WTC11 (cell line): ENCODE data around the gene KRT82. TPM values are rescaled to one million over a fixed set of nuclear protein-coding genes. Genes with fewer than 3 reads are reported as not detected.

Experiments
- ATAC-seq: fragments of 200-7000 bp; cut with Tn5 transposase; 2 replicates; pipeline ENCODE4 v1.10.0; 2021; ENCODE audit warnings: mild to moderate bottlenecking, moderate library complexity
- CTCF ChIA-PET: fragments of 300-600 bp; sonication (Branson Sonifier 250); formaldehyde crosslinking; loops from one replicate; lab custom pipeline; 2021; ENCODE audit warnings: antibody characterized with exemption; lab: Charles Lee
- POLR2A ChIA-PET: fragments of 350-600 bp; sonication (Branson Sonifier 250); formaldehyde crosslinking; loops from one replicate; lab custom pipeline; 2021; ENCODE audit warnings: antibody characterized with exemption; lab: Charles Lee
- DNase-seq: peaks from one replicate; pipeline ENCODE4 v3.0.0; 2021; ENCODE audit warnings: low spot score
- H3K27ac Mint-ChIP-seq: 2 replicates; pipeline ENCODE4 v1.8.0; 2021; ENCODE audit warnings: mixed read lengths
- H3K27me3 Mint-ChIP-seq: 2 replicates; pipeline ENCODE4 v1.8.0; 2021; ENCODE audit warnings: low read depth, mild to moderate bottlenecking, moderate library complexity, mixed read lengths
- H3K36me3 Mint-ChIP-seq: 2 replicates; pipeline ENCODE4 v1.8.0; 2021; ENCODE audit warnings: mixed read lengths
- H3K4me1 Mint-ChIP-seq: 2 replicates; pipeline ENCODE4 v1.8.0; 2022; ENCODE audit warnings: mixed read lengths
- H3K4me3 Mint-ChIP-seq: 2 replicates; pipeline ENCODE4 v1.8.0; 2021; ENCODE audit warnings: mild to moderate bottlenecking, moderate library complexity, mixed read lengths
- H3K9me3 Mint-ChIP-seq: 2 replicates; pipeline ENCODE4 v1.8.0; 2021; ENCODE audit warnings: mixed read lengths
- ARID4B ChIP-seq: sonication (generic); formaldehyde crosslinking; IDR thresholded peaks from 2 replicates; pipeline ENCODE4 v1.8.0; 2023; ENCODE audit warnings: missing genetic modification reagents, mild to moderate bottlenecking, borderline replicate concordance
- ATF1 ChIP-seq: sonication (generic); formaldehyde crosslinking; IDR thresholded peaks from 2 replicates; pipeline ENCODE4 v1.8.1; 2023; ENCODE audit warnings: mild to moderate bottlenecking, moderate library complexity, missing genetic modification reagents
- CREM ChIP-seq: sonication (generic); formaldehyde crosslinking; IDR thresholded peaks from 2 replicates; pipeline ENCODE4 v1.8.1; 2022; ENCODE audit warnings: mild to moderate bottlenecking, missing genetic modification reagents, moderate library complexity
- ELF4 ChIP-seq: sonication (generic); formaldehyde crosslinking; IDR thresholded peaks from 2 replicates; pipeline ENCODE4 v1.8.1; 2022; ENCODE audit warnings: low read depth, mild to moderate bottlenecking, moderate library complexity, missing genetic modification reagents
- EMX1 ChIP-seq: fragments of 250-450 bp; sonication (Bioruptor Pico); IDR thresholded peaks from 2 replicates; pipeline ENCODE4 v1.8.0; 2021; ENCODE audit warnings: mild to moderate bottlenecking
- ESRRA ChIP-seq: sonication (generic); formaldehyde crosslinking; IDR thresholded peaks from 2 replicates; pipeline ENCODE4 v1.8.1; 2022; ENCODE audit warnings: mild to moderate bottlenecking, missing genetic modification reagents, borderline replicate concordance
- FOXK1 ChIP-seq: sonication (generic); formaldehyde crosslinking; IDR thresholded peaks from 2 replicates; pipeline ENCODE4 v1.8.0; 2022; ENCODE audit warnings: mild to moderate bottlenecking, moderate library complexity, missing genetic modification reagents
- GABPB1 ChIP-seq: sonication (generic); formaldehyde crosslinking; IDR thresholded peaks from 2 replicates; pipeline ENCODE4 v1.8.1; 2023; ENCODE audit warnings: mild to moderate bottlenecking, missing genetic modification reagents
- HMGA2 ChIP-seq: fragments of 250-450 bp; sonication (Bioruptor Pico); IDR thresholded peaks from 2 replicates; pipeline ENCODE4 v1.4.0; 2021; ENCODE audit warnings: mild to moderate bottlenecking, moderate library complexity
- JUN ChIP-seq: sonication (generic); formaldehyde crosslinking; IDR thresholded peaks from 2 replicates; pipeline ENCODE4 v1.8.0; 2023; ENCODE audit warnings: mild to moderate bottlenecking, missing genetic modification reagents
- NR1H2 ChIP-seq: sonication (generic); formaldehyde crosslinking; IDR thresholded peaks from 2 replicates; pipeline ENCODE4 v1.9.0; 2021; ENCODE audit warnings: mild to moderate bottlenecking, moderate library complexity, missing genetic modification reagents
- SMAD4 ChIP-seq: sonication (generic); formaldehyde crosslinking; IDR thresholded peaks from 2 replicates; pipeline ENCODE4 v1.8.0; 2022; ENCODE audit warnings: mild to moderate bottlenecking, missing genetic modification reagents
- SOX15 ChIP-seq: fragments of 250-450 bp; sonication (Bioruptor Pico); IDR thresholded peaks from 2 replicates; pipeline ENCODE4 v1.9.0; 2021; ENCODE audit warnings: mild to moderate bottlenecking
- ZNF121 ChIP-seq: sonication (generic); formaldehyde crosslinking; IDR thresholded peaks from 2 replicates; pipeline ENCODE4 v1.8.0; 2023; ENCODE audit warnings: missing genetic modification reagents
- ZNF416 ChIP-seq: fragments of 250-450 bp; sonication (Bioruptor Pico); IDR thresholded peaks from 2 replicates; pipeline ENCODE4 v1.9.0; 2021; ENCODE audit warnings: mild to moderate bottlenecking, inconsistent platforms
- ZNF512 ChIP-seq: sonication (generic); formaldehyde crosslinking; IDR thresholded peaks from 2 replicates; pipeline ENCODE4 v1.8.1; 2022; ENCODE audit warnings: missing genetic modification reagents, borderline replicate concordance
- total RNA-seq: library from RNA; stranded (reverse); gene quantifications from 3 replicates; pipeline ENCODE4 v1.2.3, GENCODE V29; 2021
- TF ChIP-seq, protein P1 (sequence below): sonication (generic); formaldehyde crosslinking; IDR thresholded peaks from 2 replicates; pipeline ENCODE4 v1.8.0; 2022; ENCODE audit warnings: mild to moderate bottlenecking, missing genetic modification reagents
- TF ChIP-seq, protein P2 (sequence below): sonication (generic); formaldehyde crosslinking; conservative IDR thresholded peaks from 2 replicates; pipeline ENCODE4 v1.8.1; 2022; ENCODE audit warnings: mild to moderate bottlenecking, missing genetic modification reagents
- TF ChIP-seq, protein P3 (sequence below): sonication (generic); formaldehyde crosslinking; IDR thresholded peaks from 2 replicates; pipeline ENCODE4 v1.8.1; 2022; ENCODE audit warnings: low read depth, missing genetic modification reagents, borderline replicate concordance
- TF ChIP-seq, protein P4 (sequence below): sonication (generic); formaldehyde crosslinking; IDR thresholded peaks from 2 replicates; pipeline ENCODE4 v1.8.0; 2022; ENCODE audit warnings: missing genetic modification reagents
- TF ChIP-seq, protein P5 (sequence below): fragments of 250-450 bp; sonication (Bioruptor Pico); IDR thresholded peaks from 2 replicates; pipeline ENCODE4 v1.9.0; 2021; ENCODE audit warnings: moderate library complexity, mild to moderate bottlenecking, inconsistent platforms, borderline replicate concordance

The KRT82 gene
- total RNA-seq, 1 experiment from 2014 or later = not detected

DNA sequence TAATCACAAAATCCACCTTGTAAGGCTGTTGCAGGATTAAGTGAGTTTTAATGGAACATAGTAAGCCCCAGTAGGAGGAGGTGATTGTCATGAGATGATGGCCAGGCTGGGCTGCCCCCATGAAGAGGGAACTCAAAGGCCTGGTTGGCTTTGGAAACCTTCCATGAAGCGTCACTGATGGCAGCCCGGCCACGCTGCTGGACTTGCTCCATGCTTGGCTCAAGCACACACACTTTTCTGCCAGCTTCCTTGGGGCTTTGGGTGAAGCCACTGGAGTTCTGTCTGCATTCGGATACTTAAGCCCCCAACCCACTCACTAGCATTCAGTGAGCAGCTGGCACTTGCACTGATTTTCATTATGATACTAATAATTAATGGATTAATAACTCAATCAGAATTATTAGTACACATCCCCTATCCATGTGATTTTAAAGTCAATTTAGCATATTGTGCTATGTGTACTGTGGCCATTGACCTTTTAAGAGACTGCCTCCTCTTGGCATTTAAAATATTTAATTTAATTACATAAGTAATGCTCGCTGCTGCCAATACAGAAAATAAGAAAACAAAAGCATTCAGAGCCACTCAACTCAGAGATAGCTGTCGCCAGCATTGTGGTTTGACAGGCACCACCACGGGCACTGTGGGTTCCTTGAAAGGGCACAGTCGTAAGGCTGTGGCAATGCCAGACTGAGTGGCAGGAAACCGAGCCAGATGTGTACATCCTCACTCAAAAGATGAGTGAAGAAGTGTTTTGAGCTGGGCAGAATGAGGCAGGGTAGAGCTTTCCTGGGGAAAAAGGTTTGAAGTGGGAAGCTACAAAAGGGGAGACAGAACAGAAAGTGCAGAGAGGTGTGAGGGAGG, 54.7 kb downstream of the KRT82 start:
- Mint-ChIP-seq H3K4me3 (no peak overlapping the region), H3K4me1 (0 out of 2 replicates have a peak, but pooled peaks cover 3% of the 10 kb centered on the region), H3K27ac (no peak overlapping the region), H3K36me3 (no peaks in the 10 kb centered on the region), H3K9me3 (no peaks in the 10 kb centered on the region), H3K27me3 (no peaks in the 10 kb centered on the region)
- TF ChIP-seq HMGA2 (CRISPR knock-in tag) (no peak), ZNF512 (CRISPR knock-in tag) (no peak), GABPB1 (CRISPR knock-in tag) (no peak), EMX1 (no peak), ATF1 (CRISPR knock-in tag) (no peak), SOX15 (CRISPR knock-in tag) (no peak), CREM (CRISPR knock-in tag) (no peak), JUN (no peak)
- TF ChIP-seq, protein P1, sequence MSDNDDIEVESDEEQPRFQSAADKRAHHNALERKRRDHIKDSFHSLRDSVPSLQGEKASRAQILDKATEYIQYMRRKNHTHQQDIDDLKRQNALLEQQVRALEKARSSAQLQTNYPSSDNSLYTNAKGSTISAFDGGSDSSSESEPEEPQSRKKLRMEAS (CRISPR knock-in tag) = no peak
- TF ChIP-seq, protein P2, sequence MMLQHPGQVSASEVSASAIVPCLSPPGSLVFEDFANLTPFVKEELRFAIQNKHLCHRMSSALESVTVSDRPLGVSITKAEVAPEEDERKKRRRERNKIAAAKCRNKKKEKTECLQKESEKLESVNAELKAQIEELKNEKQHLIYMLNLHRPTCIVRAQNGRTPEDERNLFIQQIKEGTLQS (CRISPR knock-in tag) = no peak
- DNase-seq = no peak
- ChIA-PET CTCF (interaction anchor here (0.5 to 2.2 kb wide), 12 partner anchors 10 to 514 kb away, joined by 3 to 8 read pairs (median 5); no protein-coding TSS in a partner anchor), POLR2A (no interaction called here)
- no peak for ATAC-seq

GRCh38 chr12:52350786-52351185, 55.3 kb downstream of the KRT82 start:
- Mint-ChIP-seq H3K4me1 (0 out of 2 replicates have a peak, but pooled peaks cover 3% of the 10 kb centered on the region), H3K36me3 (no peaks in the 10 kb centered on the region), H3K4me3 (no peak overlapping the region), H3K27me3 (no peaks in the 10 kb centered on the region), H3K27ac (no peak overlapping the region), H3K9me3 (no peaks in the 10 kb centered on the region)
- ATAC-seq (no peak), DNase-seq (no peak)
- CTCF ChIA-PET = interaction anchor here (0.5 to 2.2 kb wide), 6 partner anchors 11 to 194 kb away, joined by 3 to 8 read pairs (median 6); no protein-coding TSS in a partner anchor
- POLR2A ChIA-PET = no interaction called here
- TF ChIP-seq FOXK1 (CRISPR knock-in tag) (no peak), CREM (CRISPR knock-in tag) (no peak), ZNF416 (no peak), NR1H2 (CRISPR knock-in tag) (no peak), ATF1 (CRISPR knock-in tag) (no peak), ESRRA (no peak), SMAD4 (CRISPR knock-in tag) (no peak), ELF4 (no peak), ZNF121 (CRISPR knock-in tag) (no peak), ARID4B (CRISPR knock-in tag) (no peak)
- TF ChIP-seq, protein P3, sequence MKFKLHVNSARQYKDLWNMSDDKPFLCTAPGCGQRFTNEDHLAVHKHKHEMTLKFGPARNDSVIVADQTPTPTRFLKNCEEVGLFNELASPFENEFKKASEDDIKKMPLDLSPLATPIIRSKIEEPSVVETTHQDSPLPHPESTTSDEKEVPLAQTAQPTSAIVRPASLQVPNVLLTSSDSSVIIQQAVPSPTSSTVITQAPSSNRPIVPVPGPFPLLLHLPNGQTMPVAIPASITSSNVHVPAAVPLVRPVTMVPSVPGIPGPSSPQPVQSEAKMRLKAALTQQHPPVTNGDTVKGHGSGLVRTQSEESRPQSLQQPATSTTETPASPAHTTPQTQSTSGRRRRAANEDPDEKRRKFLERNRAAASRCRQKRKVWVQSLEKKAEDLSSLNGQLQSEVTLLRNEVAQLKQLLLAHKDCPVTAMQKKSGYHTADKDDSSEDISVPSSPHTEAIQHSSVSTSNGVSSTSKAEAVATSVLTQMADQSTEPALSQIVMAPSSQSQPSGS (CRISPR knock-in tag) = no peak
- TF ChIP-seq, protein P4, sequence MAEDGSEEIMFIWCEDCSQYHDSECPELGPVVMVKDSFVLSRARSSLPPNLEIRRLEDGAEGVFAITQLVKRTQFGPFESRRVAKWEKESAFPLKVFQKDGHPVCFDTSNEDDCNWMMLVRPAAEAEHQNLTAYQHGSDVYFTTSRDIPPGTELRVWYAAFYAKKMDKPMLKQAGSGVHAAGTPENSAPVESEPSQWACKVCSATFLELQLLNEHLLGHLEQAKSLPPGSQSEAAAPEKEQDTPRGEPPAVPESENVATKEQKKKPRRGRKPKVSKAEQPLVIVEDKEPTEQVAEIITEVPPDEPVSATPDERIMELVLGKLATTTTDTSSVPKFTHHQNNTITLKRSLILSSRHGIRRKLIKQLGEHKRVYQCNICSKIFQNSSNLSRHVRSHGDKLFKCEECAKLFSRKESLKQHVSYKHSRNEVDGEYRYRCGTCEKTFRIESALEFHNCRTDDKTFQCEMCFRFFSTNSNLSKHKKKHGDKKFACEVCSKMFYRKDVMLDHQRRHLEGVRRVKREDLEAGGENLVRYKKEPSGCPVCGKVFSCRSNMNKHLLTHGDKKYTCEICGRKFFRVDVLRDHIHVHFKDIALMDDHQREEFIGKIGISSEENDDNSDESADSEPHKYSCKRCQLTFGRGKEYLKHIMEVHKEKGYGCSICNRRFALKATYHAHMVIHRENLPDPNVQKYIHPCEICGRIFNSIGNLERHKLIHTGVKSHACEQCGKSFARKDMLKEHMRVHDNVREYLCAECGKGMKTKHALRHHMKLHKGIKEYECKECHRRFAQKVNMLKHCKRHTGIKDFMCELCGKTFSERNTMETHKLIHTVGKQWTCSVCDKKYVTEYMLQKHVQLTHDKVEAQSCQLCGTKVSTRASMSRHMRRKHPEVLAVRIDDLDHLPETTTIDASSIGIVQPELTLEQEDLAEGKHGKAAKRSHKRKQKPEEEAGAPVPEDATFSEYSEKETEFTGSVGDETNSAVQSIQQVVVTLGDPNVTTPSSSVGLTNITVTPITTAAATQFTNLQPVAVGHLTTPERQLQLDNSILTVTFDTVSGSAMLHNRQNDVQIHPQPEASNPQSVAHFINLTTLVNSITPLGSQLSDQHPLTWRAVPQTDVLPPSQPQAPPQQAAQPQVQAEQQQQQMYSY (CRISPR knock-in tag) = no peak
- TF ChIP-seq, protein P5, sequence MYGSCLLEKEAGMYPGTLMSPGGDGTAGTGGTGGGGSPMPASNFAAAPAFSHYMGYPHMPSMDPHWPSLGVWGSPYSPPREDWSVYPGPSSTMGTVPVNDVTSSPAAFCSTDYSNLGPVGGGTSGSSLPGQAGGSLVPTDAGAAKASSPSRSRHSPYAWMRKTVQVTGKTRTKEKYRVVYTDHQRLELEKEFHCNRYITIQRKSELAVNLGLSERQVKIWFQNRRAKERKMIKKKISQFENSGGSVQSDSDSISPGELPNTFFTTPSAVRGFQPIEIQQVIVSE = no peak
